Uterus (tissue), 4 donors: ENCODE results near the gene TRAF3. TPM values are rescaled to one million over a fixed set of nuclear protein-coding genes. Genes with fewer than 3 reads are reported as not detected.
A peak's percentile ranks its signal among the peaks of the same experiment; 100 is the strongest.

Experiments
- DNase-seq, 2 donors: peaks; one replicate each; pipeline ENCODE4 v3.0.0-alpha.2; 2019 to 2020
- H3K27ac ChIP-seq, 2 donors: fragments of 200-600 bp; sonication (generic); 1 replicate in 1 of 2; 2 replicates in 1 of 2; pipeline ENCODE4 v1.5.1; 2016 to 2018
- H3K27me3 ChIP-seq, 2 donors: fragments of 200-600 bp; sonication (generic); one replicate each; pipeline ENCODE4 v1.5.1; 2018 to 2019; ENCODE audit warnings: control low read depth in 1 of 2
- H3K36me3 ChIP-seq, 2 donors: fragments of 200-600 bp; sonication (generic); one replicate each; pipeline ENCODE4 v1.5.1; 2019; ENCODE audit warnings: control low read depth in 1 of 2
- H3K4me1 ChIP-seq, 2 donors: fragments of 200-600 bp; sonication (generic); one replicate each; pipeline ENCODE4 v1.5.1; 2018 to 2019; ENCODE audit warnings: control low read depth in 1 of 2
- H3K4me3 ChIP-seq, 2 donors: fragments of 200-600 bp; sonication (generic); 1 replicate in 1 of 2; 2 replicates in 1 of 2; pipeline ENCODE4 v1.5.1; 2018 to 2019; ENCODE audit warnings: mild to moderate bottlenecking in 1 of 2
- H3K9me3 ChIP-seq, 2 donors: fragments of 200-600 bp; sonication (generic); one replicate each; pipeline ENCODE4 v1.5.1; 2019; ENCODE audit warnings: control low read depth in 1 of 2
- POLR2A ChIP-seq, 2 donors: fragments of 450-650 bp; IDR thresholded peaks; one replicate each; pipeline ENCODE4 v1.6.1; 2016; ENCODE audit warnings: antibody characterized with exemption in 2 of 2, mild to moderate bottlenecking in 1 of 2, moderate library complexity in 1 of 2
- intact Hi-C: fragments of 100-400 bp; cut with DNase I; formaldehyde crosslinking; loops from one replicate; pipeline ENCODE4 v1.15.1; 2023; ENCODE audit warnings: low total_unique reads
- total RNA-seq, 4 donors: library from RNA; depleted of rRNA in 3 of 4; stranded (reverse); fragments of >200 nt in 3 of 4; gene quantifications; one replicate each; pipeline versions ENCODE4 v1.1.0 to v1.2.4, GENCODE V29; 2014 to 2023
- TF ChIP-seq, protein P1 (sequence below), 4 experiments: fragments of 200-600 bp in 2 of 4; fragments of 450-650 bp in 2 of 4; sonication (generic) in 2 of 4; IDR thresholded peaks; one replicate each; pipeline ENCODE4 v1.5.1; 2016 to 2019; ENCODE audit warnings: antibody characterized with exemption in 4 of 4, mild to moderate bottlenecking in 2 of 4, moderate library complexity in 1 of 4
- donor health status: DM: yes; HTN: yes; CAD: no.

Gene TRAF3
- total RNA-seq, 4 donors from 2014 or later, result 7.4 to 33.1 (median 22.1) TPM

GRCh38 chr14:102772781-102773570 is 4.3 kb upstream of the TRAF3 start:
- no peak overlapping the region for H3K27ac ChIP-seq
- H3K4me1 ChIP-seq, result no peaks in the 10 kb centered on the region
- no peaks in the 10 kb centered on the region for H3K9me3 ChIP-seq
- no peak for DNase-seq
- H3K36me3 ChIP-seq, result no peaks in the 10 kb centered on the region
- no peaks in the 10 kb centered on the region for H3K27me3 ChIP-seq
- intact Hi-C loops, result no loop called here
- TF ChIP-seq, protein P1, sequence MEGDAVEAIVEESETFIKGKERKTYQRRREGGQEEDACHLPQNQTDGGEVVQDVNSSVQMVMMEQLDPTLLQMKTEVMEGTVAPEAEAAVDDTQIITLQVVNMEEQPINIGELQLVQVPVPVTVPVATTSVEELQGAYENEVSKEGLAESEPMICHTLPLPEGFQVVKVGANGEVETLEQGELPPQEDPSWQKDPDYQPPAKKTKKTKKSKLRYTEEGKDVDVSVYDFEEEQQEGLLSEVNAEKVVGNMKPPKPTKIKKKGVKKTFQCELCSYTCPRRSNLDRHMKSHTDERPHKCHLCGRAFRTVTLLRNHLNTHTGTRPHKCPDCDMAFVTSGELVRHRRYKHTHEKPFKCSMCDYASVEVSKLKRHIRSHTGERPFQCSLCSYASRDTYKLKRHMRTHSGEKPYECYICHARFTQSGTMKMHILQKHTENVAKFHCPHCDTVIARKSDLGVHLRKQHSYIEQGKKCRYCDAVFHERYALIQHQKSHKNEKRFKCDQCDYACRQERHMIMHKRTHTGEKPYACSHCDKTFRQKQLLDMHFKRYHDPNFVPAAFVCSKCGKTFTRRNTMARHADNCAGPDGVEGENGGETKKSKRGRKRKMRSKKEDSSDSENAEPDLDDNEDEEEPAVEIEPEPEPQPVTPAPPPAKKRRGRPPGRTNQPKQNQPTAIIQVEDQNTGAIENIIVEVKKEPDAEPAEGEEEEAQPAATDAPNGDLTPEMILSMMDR (IDR thresholded peaks at IDR 0.05), result no peak
- TF ChIP-seq POLR2A (IDR thresholded peaks at IDR 0.05), result no peak
- no peak overlapping the region for H3K4me3 ChIP-seq

- H3K27me3 ChIP-seq, result no peaks in the 10 kb centered on the region
- H3K27ac ChIP-seq, result peak overlapping the region in 1 of 2 donors; percentile 36
- H3K9me3 ChIP-seq, result no peaks in the 10 kb centered on the region
- TF ChIP-seq, protein P1 (IDR thresholded peaks at IDR 0.05), result peak; percentile 59 to 71 (median 68)
- no peak for TF ChIP-seq POLR2A (IDR thresholded peaks at IDR 0.05)
- intact Hi-C loops, result no loop called here
- H3K4me1 ChIP-seq, result no peaks in the 10 kb centered on the region
- peak; percentile 42 to 52 for DNase-seq
- no peaks in the 10 kb centered on the region for H3K36me3 ChIP-seq
- H3K4me3 ChIP-seq, result no peak overlapping the region
These were observed 2.7 kb upstream of the TRAF3 start for GRCh38 chr14:102774391-102775153.

GRCh38 chr14:102775855-102776760 is 1.1 kb upstream of the TRAF3 start:
- peak overlapping the region; percentile 71 to 78 for H3K27ac ChIP-seq
- intact Hi-C loops, result no loop called here
- H3K27me3 ChIP-seq, result no peaks in the 10 kb centered on the region
- DNase-seq, result peak; percentile 32 to 34
- no peaks in the 10 kb centered on the region for H3K36me3 ChIP-seq
- no peaks in the 10 kb centered on the region for H3K9me3 ChIP-seq
- TF ChIP-seq, protein P1 (IDR thresholded peaks at IDR 0.05), result no peak
- no peak for TF ChIP-seq POLR2A (IDR thresholded peaks at IDR 0.05)
- H3K4me3 ChIP-seq, result no peak overlapping the region
- no peaks in the 10 kb centered on the region for H3K4me1 ChIP-seq

DNA sequence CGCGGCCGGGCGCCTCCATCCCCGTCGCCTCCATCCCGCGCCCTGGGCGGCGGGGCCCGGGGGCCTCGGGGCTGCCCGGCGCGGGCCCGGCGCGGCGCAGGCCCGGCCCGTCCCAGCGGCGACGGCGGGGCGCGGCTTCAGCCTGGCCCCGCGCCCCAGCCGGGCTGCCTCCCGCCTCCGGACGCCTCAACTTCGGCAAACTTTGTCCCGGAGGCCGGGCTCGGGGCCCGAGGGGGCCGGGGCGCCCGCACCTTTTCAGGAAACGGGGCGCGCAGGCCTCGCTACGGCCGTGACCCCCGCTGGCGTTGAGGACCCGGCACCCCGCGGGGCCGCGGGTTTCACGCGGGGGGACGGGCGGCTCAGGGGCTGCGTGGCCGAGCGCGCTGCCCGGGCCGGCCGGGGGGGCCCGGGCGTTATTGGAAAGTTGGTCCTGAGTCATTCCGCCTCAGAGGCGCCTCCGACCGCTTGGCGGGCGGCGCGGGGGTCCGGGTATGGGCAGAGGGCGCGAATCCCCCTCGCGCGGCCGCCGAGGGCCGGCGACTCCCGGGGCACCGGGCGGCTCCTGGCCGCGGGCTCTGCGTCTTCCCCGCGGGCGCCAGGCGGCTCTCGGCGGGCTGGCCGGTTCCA is 575 bp downstream of the TRAF3 start:
- Histone ChIP-seq H3K36me3 (no peaks in the 10 kb centered on the region), H3K4me1 (no peaks in the 10 kb centered on the region), H3K4me3 (peak overlapping the region; percentile 26 to 97), H3K27me3 (no peaks in the 10 kb centered on the region), H3K9me3 (no peaks in the 10 kb centered on the region), H3K27ac (peak overlapping the region; percentile 71 to 90)
- intact Hi-C loops, result no loop called here
- DNase-seq, result peak in 1 of 2 donors; percentile 21
- no peak for TF ChIP-seq POLR2A (IDR thresholded peaks at IDR 0.05)
- TF ChIP-seq, protein P1 (IDR thresholded peaks at IDR 0.05), result no peak
